ENCODE measurements around the gene VCL. TPM values are rescaled to one million over a fixed set of nuclear protein-coding genes. Genes with fewer than 3 reads are reported as not detected.
"Not testable (repeated sequence)": the region's sequence is repeated elsewhere in the genome, so short reads cannot be mapped to it uniquely, and the experiment has no call there.

Gene VCL
- 310 and 384 TPM in 2 replicates for total RNA-seq (2014; rRNA removed; shearing (Covaris generic))

- in situ Hi-C loops (cut with HindIII; ENCODE audit: low sequenced_read_pairs): no loop called here
- peak; percentile 98 for DNase-seq (ENCODE audit: low spot score)
Measured at GRCh38 chr10:73997787-73998622, at the start of gene VCL. TSS of gene VCL (plus strand) at chr10:73998116. CDS start at chr10:73998208, 92 bp downstream.

- in situ Hi-C loops (cut with HindIII; ENCODE audit: low sequenced_read_pairs): no loop called here
Measured at GRCh38 chr10:73948947-73949633, 48.8 kb upstream of the VCL start.

GRCh38 chr10:73950155-73950948 is 47.6 kb upstream of the VCL start:
- in situ Hi-C loops (cut with HindIII; ENCODE audit: low sequenced_read_pairs): no loop called here
- DNase-seq (ENCODE audit: low spot score): no peak

More at GRCh38 chr10:73948947-73949633, 48.8 kb upstream of the VCL start:
- no peak for DNase-seq (ENCODE audit: low spot score)

GRCh38 chr10:73953665-73954064 is 44.3 kb upstream of the VCL start:
- no peak for DNase-seq (ENCODE audit: low spot score)
- in situ Hi-C loops (cut with HindIII; ENCODE audit: low sequenced_read_pairs): no loop called here

GRCh38 chr10:73954737-73955136 is 43.2 kb upstream of the VCL start:
- in situ Hi-C loops (cut with HindIII; ENCODE audit: low sequenced_read_pairs): no loop called here
- no peak for DNase-seq (ENCODE audit: low spot score)

- in situ Hi-C loops (cut with HindIII; ENCODE audit: low sequenced_read_pairs): no loop called here
- no peak for DNase-seq (ENCODE audit: low spot score)
Measured at GRCh38 chr10:73955719-73956118, 42.2 kb upstream of the VCL start.

- DNase-seq (ENCODE audit: low spot score): no peak
- in situ Hi-C loops (cut with HindIII; ENCODE audit: low sequenced_read_pairs): no loop called here
Measured at GRCh38 chr10:73956476-73957359, 41.2 kb upstream of the VCL start.

GRCh38 chr10:73959484-73960243 is 38.3 kb upstream of the VCL start:
- no peak for DNase-seq (ENCODE audit: low spot score)
- in situ Hi-C loops (cut with HindIII; ENCODE audit: low sequenced_read_pairs): no loop called here

- in situ Hi-C loops (cut with HindIII; ENCODE audit: low sequenced_read_pairs): no loop called here
- DNase-seq (ENCODE audit: low spot score): no peak
Measured at GRCh38 chr10:73962386-73962785, 35.5 kb upstream of the VCL start.

- in situ Hi-C loops (cut with HindIII; ENCODE audit: low sequenced_read_pairs); DNase-seq (ENCODE audit: low spot score): not testable (repeated sequence)
Measured at GRCh38 chr10:73963533-73963932, 34.4 kb upstream of the VCL start.

- in situ Hi-C loops (cut with HindIII; ENCODE audit: low sequenced_read_pairs): loop anchor here (5.0 kb wide), 1 partner anchor 48 kb away; no protein-coding TSS in a partner anchor
- no peak for DNase-seq (ENCODE audit: low spot score)
Measured at GRCh38 chr10:73964743-73965142, 33.2 kb upstream of the VCL start.

GRCh38 chr10:73965267-73965889 is 32.5 kb upstream of the VCL start:
- DNase-seq (ENCODE audit: low spot score): not testable (repeated sequence)
- in situ Hi-C loops (cut with HindIII; ENCODE audit: low sequenced_read_pairs): loop anchor here (5.0 kb wide), 1 partner anchor 47 kb away; no protein-coding TSS in a partner anchor

GRCh38 chr10:73965890-73966768 is 31.8 kb upstream of the VCL start:
- in situ Hi-C loops (cut with HindIII; ENCODE audit: low sequenced_read_pairs): loop anchor here (5.0 kb wide), 1 partner anchor 46 kb away; no protein-coding TSS in a partner anchor

GRCh38 chr10:73967022-73967429 is 30.9 kb upstream of the VCL start:
- in situ Hi-C loops (cut with HindIII; ENCODE audit: low sequenced_read_pairs): loop anchor here (5.0 kb wide), 1 partner anchor 45 kb away; no protein-coding TSS in a partner anchor
- no peak for DNase-seq (ENCODE audit: low spot score)

More at GRCh38 chr10:73965890-73966768, 31.8 kb upstream of the VCL start:
- peak; percentile 89 for DNase-seq (ENCODE audit: low spot score)

- DNase-seq (ENCODE audit: low spot score): no peak
- in situ Hi-C loops (cut with HindIII; ENCODE audit: low sequenced_read_pairs): loop anchor here (5.0 kb wide), 1 partner anchor 45 kb away; no protein-coding TSS in a partner anchor
Measured at GRCh38 chr10:73967544-73967943, 30.4 kb upstream of the VCL start.

GRCh38 chr10:73968098-73968521 is 29.8 kb upstream of the VCL start:
- peak; percentile 53 for DNase-seq (ENCODE audit: low spot score)

More at GRCh38 chr10:73968098-73968521, 29.8 kb upstream of the VCL start:
- in situ Hi-C loops (cut with HindIII; ENCODE audit: low sequenced_read_pairs): loop anchor here (5.0 kb wide), 1 partner anchor 44 kb away; no protein-coding TSS in a partner anchor
